NT2/D1 (cell line): ENCODE measurements around the gene PTPRJ.

Experiments
- SUZ12 ChIP-seq: IDR thresholded peaks from 2 replicates; pipeline ENCODE4 v1.6.1; 2011; ENCODE audit not compliant: insufficient read length, insufficient read depth; ENCODE audit errors: extremely low read depth
- YY1 ChIP-seq: IDR thresholded peaks from 2 replicates; pipeline ENCODE4 v1.6.1; 2011; ENCODE audit not compliant: insufficient read length, insufficient read depth

- no peak for TF ChIP-seq SUZ12
- TF ChIP-seq YY1 = no peak
Measured at GRCh38 chr11:47981667-47982404, 1.5 kb downstream of the PTPRJ start.
